HepG2 (cell line): ENCODE data around the gene GJE1. TPM values are rescaled to one million over a fixed set of nuclear protein-coding genes. Genes with fewer than 3 reads are reported as not detected.

Source experiments
- ARID2 ChIP-seq: sonication (generic); formaldehyde crosslinking; IDR thresholded peaks from 2 replicates; pipeline ENCODE4 v1.8.1; 2022; ENCODE audit warnings: mild to moderate bottlenecking, missing genetic modification reagents, borderline replicate concordance
- ARID3A ChIP-seq: IDR thresholded peaks from 2 replicates; pipeline ENCODE4 v1.6.1; 2012; ENCODE audit warnings: low read depth, low read length, improper control_type of control experiment
- BCL6 ChIP-seq: IDR thresholded peaks from 2 replicates; pipeline ENCODE4 v1.6.1; 2016; ENCODE audit warnings: missing genetic modification reagents, missing compliant biosample characterization
- CEBPB ChIP-seq: IDR thresholded peaks from 2 replicates; pipeline ENCODE4 v1.6.1; 2011; ENCODE audit warnings: low read depth, low read length, improper control_type of control experiment, borderline replicate concordance
- HDAC6 ChIP-seq: fragments of 200-600 bp; sonication (generic); IDR thresholded peaks from 2 replicates; pipeline ENCODE4 v1.7.0; 2017; ENCODE audit warnings: mild to moderate bottlenecking, antibody characterized with exemption, low read length, low read depth
- HNF1B ChIP-seq: sonication (generic); formaldehyde crosslinking; IDR thresholded peaks from 2 replicates; pipeline ENCODE4 v1.5.1; 2020; ENCODE audit warnings: mild to moderate bottlenecking, moderate library complexity, missing genetic modification reagents
- KDM6A ChIP-seq: IDR thresholded peaks from 2 replicates; pipeline ENCODE4 v1.6.1; 2016; ENCODE audit warnings: low read depth
- KMT2B ChIP-seq: IDR thresholded peaks from 2 replicates; pipeline ENCODE4 v1.6.1; 2016; ENCODE audit warnings: missing genetic modification reagents, missing compliant biosample characterization
- PRPF4 ChIP-seq: fragments of 200-400 bp; formaldehyde crosslinking; IDR thresholded peaks from 2 replicates; pipeline ENCODE4 v1.6.1; 2016; ENCODE audit warnings: low read length, low read depth; ENCODE audit not compliant: poor library complexity, severe bottlenecking
- RARG ChIP-seq: sonication (generic); formaldehyde crosslinking; IDR thresholded peaks from 2 replicates; pipeline ENCODE4 v1.4.0; 2020; ENCODE audit warnings: low read depth, mild to moderate bottlenecking, missing genetic modification reagents
- SIX4 ChIP-seq: sonication (generic); formaldehyde crosslinking; IDR thresholded peaks from 2 replicates; pipeline ENCODE4 v1.4.0; 2020; ENCODE audit warnings: missing genetic modification reagents
- TBX2 ChIP-seq: sonication (generic); formaldehyde crosslinking; IDR thresholded peaks from 2 replicates; pipeline ENCODE4 v1.5.0; 2020; ENCODE audit warnings: missing genetic modification reagents, mild to moderate bottlenecking, borderline replicate concordance
- ZBTB10 ChIP-seq: sonication (generic); formaldehyde crosslinking; IDR thresholded peaks from 2 replicates; pipeline ENCODE4 v1.4.0; 2020; ENCODE audit warnings: missing genetic modification reagents, borderline replicate concordance
- ZNF235 ChIP-seq: sonication (generic); formaldehyde crosslinking; IDR thresholded peaks from 2 replicates; pipeline ENCODE4 v1.8.1; 2023; ENCODE audit warnings: mild to moderate bottlenecking, missing genetic modification reagents, borderline replicate concordance
- ZNF841 ChIP-seq: sonication (generic); formaldehyde crosslinking; IDR thresholded peaks from 2 replicates; pipeline ENCODE4 v1.8.1; 2023; ENCODE audit warnings: missing genetic modification reagents, borderline replicate concordance
- polyA plus RNA-seq, 8 experiments: library from polyadenylated mRNA; depleted of rRNA in 3 of 8; stranded (reverse) in 7 of 8; unstranded in 1 of 8; fragments of >200 nt; fragmentation: Illumina TruSeq in 4 of 8; extraction: Trizol in 4 of 8; gene quantifications; 2 replicates each; pipeline versions ENCODE4 v1.2.1 to v1.2.3, GENCODE V29; 2011 to 2016; ENCODE audit warnings: low read depth in 4 of 8, missing spikeins in 1 of 8, mixed read lengths in 1 of 8; ENCODE audit not compliant: insufficient read depth in 1 of 8
- total RNA-seq, 5 experiments: library from RNA; depleted of rRNA; stranded (reverse); fragments of >200 nt; fragmentation: Illumina TruSeq; extraction: Trizol; gene quantifications; 2 replicates each; pipeline ENCODE4 v1.2.3, GENCODE V29; 2016; ENCODE audit warnings: low read depth in 1 of 5
- TF ChIP-seq, protein P1 (sequence below): IDR thresholded peaks from 2 replicates; pipeline ENCODE4 v1.6.1; 2016; ENCODE audit warnings: low read depth, missing genetic modification reagents, missing compliant biosample characterization

Gene GJE1
- total and polyA plus RNA-seq, 2 of the 13 experiments (the other 11 are each of a cell fraction or from before 2014, with no cell fraction given): not detected

GRCh38 chr6:142146828-142147662, 14.3 kb downstream of the GJE1 start, which contains the start of the genes NMBR and VTA1 (continued):
- TF ChIP-seq, protein P1, sequence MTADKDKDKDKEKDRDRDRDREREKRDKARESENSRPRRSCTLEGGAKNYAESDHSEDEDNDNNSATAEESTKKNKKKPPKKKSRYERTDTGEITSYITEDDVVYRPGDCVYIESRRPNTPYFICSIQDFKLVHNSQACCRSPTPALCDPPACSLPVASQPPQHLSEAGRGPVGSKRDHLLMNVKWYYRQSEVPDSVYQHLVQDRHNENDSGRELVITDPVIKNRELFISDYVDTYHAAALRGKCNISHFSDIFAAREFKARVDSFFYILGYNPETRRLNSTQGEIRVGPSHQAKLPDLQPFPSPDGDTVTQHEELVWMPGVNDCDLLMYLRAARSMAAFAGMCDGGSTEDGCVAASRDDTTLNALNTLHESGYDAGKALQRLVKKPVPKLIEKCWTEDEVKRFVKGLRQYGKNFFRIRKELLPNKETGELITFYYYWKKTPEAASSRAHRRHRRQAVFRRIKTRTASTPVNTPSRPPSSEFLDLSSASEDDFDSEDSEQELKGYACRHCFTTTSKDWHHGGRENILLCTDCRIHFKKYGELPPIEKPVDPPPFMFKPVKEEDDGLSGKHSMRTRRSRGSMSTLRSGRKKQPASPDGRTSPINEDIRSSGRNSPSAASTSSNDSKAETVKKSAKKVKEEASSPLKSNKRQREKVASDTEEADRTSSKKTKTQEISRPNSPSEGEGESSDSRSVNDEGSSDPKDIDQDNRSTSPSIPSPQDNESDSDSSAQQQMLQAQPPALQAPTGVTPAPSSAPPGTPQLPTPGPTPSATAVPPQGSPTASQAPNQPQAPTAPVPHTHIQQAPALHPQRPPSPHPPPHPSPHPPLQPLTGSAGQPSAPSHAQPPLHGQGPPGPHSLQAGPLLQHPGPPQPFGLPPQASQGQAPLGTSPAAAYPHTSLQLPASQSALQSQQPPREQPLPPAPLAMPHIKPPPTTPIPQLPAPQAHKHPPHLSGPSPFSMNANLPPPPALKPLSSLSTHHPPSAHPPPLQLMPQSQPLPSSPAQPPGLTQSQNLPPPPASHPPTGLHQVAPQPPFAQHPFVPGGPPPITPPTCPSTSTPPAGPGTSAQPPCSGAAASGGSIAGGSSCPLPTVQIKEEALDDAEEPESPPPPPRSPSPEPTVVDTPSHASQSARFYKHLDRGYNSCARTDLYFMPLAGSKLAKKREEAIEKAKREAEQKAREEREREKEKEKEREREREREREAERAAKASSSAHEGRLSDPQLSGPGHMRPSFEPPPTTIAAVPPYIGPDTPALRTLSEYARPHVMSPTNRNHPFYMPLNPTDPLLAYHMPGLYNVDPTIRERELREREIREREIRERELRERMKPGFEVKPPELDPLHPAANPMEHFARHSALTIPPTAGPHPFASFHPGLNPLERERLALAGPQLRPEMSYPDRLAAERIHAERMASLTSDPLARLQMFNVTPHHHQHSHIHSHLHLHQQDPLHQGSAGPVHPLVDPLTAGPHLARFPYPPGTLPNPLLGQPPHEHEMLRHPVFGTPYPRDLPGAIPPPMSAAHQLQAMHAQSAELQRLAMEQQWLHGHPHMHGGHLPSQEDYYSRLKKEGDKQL (CRISPR knock-in tag): no peak
- TF ChIP-seq ZBTB10 (CRISPR knock-in tag): no peak; the same call in 1 of the 2 replicates
- peak; percentile 63 for TF ChIP-seq ARID2 (CRISPR knock-in tag)
- no peak for TF ChIP-seq PRPF4
- TF ChIP-seq BCL6: peak; percentile 71
- no peak for TF ChIP-seq ZNF841 (CRISPR knock-in tag)
- no peak for TF ChIP-seq HDAC6
- peak; percentile 49; the same call in 1 of the 2 replicates for TF ChIP-seq SIX4 (CRISPR knock-in tag)
- peak; percentile 14; the same call in 1 of the 2 replicates for TF ChIP-seq KDM6A (CRISPR knock-in tag)
- TF ChIP-seq HNF1B (CRISPR knock-in tag): peak; percentile 98
- peak; percentile 92 for TF ChIP-seq TBX2 (CRISPR knock-in tag)
- no peak for TF ChIP-seq CEBPB
- TF ChIP-seq ZNF235 (CRISPR knock-in tag): 0 out of 2 replicates have a peak, but pooled peaks have one; percentile 14
- TF ChIP-seq RARG (CRISPR knock-in tag): no peak
- 0 out of 2 replicates have a peak, but pooled peaks have one; percentile 56 for TF ChIP-seq ARID3A
- peak; percentile 100 for TF ChIP-seq KMT2B
